Breast epithelium (tissue), 3 donors: ENCODE results near the gene SLC22A14.

Experiments used
- POLR2A ChIP-seq: fragments of 450-650 bp; IDR thresholded peaks from one replicate; pipeline ENCODE4 v1.6.1; 2016; ENCODE audit warnings: antibody characterized with exemption, mild to moderate bottlenecking, moderate library complexity
- TF ChIP-seq, protein P1 (sequence below), 3 donors: fragments of 450-650 bp; IDR thresholded peaks; one replicate each; pipeline ENCODE4 v1.5.1; 2016 to 2017; ENCODE audit warnings: antibody characterized with exemption in 3 of 3, mild to moderate bottlenecking in 3 of 3, moderate library complexity in 3 of 3

- no peak for TF ChIP-seq POLR2A
- TF ChIP-seq, protein P1, sequence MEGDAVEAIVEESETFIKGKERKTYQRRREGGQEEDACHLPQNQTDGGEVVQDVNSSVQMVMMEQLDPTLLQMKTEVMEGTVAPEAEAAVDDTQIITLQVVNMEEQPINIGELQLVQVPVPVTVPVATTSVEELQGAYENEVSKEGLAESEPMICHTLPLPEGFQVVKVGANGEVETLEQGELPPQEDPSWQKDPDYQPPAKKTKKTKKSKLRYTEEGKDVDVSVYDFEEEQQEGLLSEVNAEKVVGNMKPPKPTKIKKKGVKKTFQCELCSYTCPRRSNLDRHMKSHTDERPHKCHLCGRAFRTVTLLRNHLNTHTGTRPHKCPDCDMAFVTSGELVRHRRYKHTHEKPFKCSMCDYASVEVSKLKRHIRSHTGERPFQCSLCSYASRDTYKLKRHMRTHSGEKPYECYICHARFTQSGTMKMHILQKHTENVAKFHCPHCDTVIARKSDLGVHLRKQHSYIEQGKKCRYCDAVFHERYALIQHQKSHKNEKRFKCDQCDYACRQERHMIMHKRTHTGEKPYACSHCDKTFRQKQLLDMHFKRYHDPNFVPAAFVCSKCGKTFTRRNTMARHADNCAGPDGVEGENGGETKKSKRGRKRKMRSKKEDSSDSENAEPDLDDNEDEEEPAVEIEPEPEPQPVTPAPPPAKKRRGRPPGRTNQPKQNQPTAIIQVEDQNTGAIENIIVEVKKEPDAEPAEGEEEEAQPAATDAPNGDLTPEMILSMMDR (IDR thresholded peaks at IDR 0.05): no peak
Measured at GRCh38 chr3:38257583-38257982, 24.5 kb upstream of the SLC22A14 start.
